NCI-H187 (cell line): Measurements from ENCODE around the gene SMIM26.
"Not testable (repeated sequence)": the region's sequence is repeated elsewhere in the genome, so short reads cannot be mapped to it uniquely, and the experiment has no call there.

ENCODE experiments used
- DNase-seq, 2 experiments: peaks; one replicate each; lab custom pipeline; 2025; lab: John Stamatoyannopoulos, UW

Gene SMIM26, protein sequence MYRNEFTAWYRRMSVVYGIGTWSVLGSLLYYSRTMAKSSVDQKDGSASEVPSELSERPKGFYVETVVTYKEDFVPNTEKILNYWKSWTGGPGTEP

DNA sequence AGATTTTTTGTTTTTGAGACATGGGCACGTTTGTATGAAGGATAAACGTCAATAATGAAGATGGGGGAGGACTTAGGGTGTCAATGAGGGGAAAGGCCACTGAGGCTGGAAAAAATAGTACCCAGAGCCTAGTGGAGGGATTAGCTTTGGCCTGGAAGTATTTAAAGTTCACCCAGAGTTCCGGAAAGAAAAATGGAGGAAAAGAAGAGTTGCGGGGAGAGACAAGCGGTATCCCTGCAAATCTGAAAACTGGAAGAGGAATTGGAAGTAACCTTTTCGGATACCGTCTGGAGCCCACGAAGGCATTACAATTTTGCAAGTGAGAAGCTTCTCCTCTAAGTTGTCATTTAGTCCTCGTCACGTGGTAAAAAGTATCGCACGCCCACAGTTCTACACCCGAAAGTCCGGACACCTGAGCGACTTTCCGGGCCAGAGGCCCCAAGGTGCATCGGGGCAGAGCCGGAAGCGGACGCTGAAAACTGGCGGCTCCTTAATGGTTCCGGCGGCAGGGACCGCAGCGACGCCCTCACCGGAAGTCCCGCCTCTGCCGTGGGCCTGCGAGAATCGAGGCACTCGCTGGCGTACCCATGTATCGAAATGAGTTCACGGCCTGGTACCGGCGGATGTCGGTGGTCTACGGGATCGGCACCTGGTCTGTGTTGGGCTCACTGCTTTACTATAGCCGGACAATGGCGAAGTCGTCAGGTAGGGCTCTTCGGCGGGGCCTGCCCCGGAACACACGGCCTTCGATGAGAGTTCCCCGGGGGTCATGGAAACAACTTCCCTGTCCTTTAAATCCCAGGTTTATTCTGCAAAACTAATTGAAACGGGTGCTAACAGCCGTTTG, at the start of gene SMIM26:
Gene SMIM26 (plus strand): TSS at position 541 of the 847 bp plus-strand sequence. CDS start 47 bp downstream, at position 588.
- peak; percentile 69 to 72 for DNase-seq

GRCh38 chr20:18522066-18522465, 45.2 kb upstream of the SMIM26 start:
- DNase-seq, result not testable (repeated sequence)

DNA sequence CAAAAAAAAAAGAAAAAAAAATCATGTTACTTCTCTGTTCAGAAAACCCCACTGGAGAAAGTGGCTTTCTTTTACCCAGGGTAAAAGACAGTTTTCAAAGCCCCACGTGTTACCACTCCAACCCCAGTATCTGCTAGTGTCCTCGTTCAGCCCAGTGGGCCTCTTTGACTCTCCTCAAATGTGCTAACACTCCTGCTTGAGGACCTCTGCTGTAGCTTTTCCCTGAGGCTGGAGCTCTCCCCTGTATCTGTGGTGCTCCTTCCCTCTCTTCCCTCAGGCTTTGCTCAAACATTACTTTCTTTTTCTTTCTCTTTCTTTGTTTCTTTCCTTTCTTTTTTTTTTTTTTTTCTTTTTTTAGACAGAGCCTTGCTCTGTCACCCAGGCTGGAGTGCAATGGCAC, 44.2 kb upstream of the SMIM26 start:
- DNase-seq, result no peak

DNA sequence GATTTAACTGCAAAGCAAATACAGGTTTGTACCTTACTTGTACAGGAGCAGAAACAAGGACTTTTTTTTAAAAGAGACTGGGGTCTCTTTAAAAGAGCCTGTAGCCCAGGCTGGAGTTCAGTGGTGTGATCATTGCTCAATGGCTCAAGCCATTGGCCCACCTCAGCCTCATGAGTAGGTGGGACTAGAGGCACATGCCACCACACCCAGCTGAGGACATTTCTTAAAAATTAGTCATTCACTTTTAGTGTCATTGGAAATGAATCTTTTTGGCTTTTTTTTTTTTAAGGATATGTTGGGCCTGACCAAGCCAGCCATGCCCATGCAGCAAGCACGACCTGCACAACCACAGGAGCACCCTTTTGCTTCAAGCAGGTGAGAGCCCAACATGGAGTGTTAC, 42.6 kb upstream of the SMIM26 start:
- DNase-seq, result no peak

- not testable (repeated sequence) for DNase-seq
Observed at GRCh38 chr20:18526761-18527160, 40.5 kb upstream of the SMIM26 start.

GRCh38 chr20:18527339-18527738, 39.9 kb upstream of the SMIM26 start:
- no peak for DNase-seq

GRCh38 chr20:18527836-18528235, 39.4 kb upstream of the SMIM26 start:
- DNase-seq, result no peak

- DNase-seq, result no peak
Observed at GRCh38 chr20:18529041-18529440, 38.2 kb upstream of the SMIM26 start.

DNA sequence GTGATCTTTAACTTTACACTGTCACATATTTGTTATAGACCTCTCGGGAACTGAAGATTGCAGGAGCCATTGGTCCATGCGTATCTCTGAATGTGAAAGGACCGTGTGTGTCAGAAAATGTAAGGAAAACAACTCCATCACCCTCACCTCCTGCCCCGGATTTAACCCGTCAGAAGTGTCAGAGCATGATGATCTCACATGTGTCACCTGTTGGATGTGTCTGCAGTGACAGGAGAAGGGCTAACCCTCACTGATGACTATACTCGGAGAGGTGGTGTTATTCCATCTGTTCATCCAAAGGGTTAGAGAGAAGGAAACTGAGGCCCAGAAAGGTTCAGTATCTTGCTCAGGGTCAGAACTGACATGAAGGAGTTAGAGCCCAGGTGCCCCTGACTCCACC, 34.6 kb upstream of the SMIM26 start:
- no peak for DNase-seq

- no peak for DNase-seq
Observed at GRCh38 chr20:18533491-18533890, 33.7 kb upstream of the SMIM26 start.

DNA sequence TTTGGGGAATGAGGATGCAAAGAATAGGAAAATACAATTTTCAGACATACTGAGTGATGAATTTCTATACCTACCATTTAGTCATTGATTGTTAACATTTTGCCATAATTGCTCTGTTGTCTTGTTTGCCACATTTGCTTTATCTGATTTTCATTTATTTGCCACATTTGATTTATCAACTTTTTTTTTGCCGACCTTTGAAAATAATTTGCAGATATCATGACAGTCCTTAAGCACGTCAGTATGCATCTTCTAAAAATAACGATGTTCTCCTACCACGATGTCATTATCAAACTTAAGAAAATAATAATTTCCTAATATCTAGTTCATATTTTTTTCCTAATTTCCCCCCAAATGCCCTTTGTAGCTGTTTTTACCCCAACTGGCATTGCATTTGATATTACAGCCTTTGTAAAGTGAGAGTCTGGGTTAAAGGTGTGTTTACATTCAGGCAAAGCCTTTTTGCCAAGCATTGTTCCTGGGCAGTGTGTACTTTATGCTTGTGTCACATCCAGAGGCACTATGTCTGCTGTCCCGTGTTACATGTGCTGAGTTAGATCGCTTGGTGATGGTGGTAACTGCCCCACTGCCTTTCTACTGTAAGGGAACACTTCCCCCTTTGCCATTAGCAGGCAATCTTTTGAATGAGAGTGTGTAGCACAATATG, 33.1 kb upstream of the SMIM26 start:
- no peak for DNase-seq

DNA sequence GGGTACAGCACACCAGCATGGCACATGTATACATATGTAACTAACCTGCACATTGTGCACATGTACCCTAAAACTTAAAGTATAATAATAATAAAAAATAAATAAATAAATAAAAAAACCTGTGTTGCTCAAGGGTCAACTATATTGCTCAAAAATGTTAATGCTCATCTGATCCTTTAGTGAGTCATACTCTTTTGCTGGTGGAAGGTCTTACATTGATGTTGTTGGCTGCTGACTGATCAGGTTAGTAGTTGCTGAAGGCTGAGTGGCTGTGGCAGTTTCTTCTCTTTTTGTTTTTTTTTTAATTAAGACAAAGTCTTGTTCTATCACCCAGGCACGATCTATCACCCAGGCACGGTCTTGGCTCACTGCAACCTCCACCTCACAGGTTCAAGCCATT, 29.6 kb upstream of the SMIM26 start:
- DNase-seq, result no peak

- no peak for DNase-seq
Observed at GRCh38 chr20:18541741-18542140, 25.5 kb upstream of the SMIM26 start.

DNA sequence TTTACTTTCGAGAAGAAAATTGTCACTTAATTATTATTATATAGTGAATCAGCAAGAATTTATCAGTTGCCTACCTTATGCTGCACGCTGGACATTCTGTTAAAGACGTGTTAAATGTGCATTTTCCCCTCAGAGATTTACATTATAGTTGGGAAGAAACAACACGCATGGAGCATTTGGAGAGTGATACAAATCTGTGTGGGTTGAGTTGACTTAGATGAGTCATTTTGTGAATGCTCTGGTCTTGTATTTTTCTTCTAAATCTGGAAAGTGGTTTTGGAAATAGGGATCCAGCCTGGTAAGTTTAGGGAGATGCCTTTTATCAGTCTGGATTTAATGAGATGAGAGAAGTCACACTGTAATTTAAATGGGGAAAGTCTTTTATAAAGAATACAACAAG, 24.0 kb upstream of the SMIM26 start:
- DNase-seq, result no peak

- DNase-seq, result no peak
Observed at GRCh38 chr20:18543932-18544331, 23.3 kb upstream of the SMIM26 start.

GRCh38 chr20:18545566-18545965, 21.7 kb upstream of the SMIM26 start:
- DNase-seq, result no peak

DNA sequence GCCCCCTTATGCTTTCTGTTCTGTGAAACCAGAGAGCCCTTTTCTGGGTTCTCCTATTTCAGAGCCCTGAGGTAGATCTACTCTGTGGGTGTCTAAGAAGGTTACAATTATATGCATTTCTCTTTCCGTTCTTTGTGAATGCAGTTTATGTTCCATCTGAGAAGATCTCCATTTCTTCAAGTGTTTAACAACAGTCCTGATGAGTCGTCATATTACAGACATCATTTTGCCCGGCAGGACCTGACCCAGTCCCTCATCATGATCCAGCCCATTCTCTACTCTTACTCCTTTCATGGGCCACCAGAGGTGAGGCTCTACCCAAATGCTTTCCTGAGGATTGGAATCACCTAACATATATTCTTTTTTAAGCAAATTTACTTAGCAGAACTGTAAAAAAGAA, 18.8 kb upstream of the SMIM26 start:
- no peak for DNase-seq

GRCh38 chr20:18553746-18554145, 13.5 kb upstream of the SMIM26 start:
- DNase-seq, result no peak

GRCh38 chr20:18567739-18568091, 483 bp downstream of the SMIM26 start:
- no peak for DNase-seq

- no peak for DNase-seq
Observed at GRCh38 chr20:18571009-18571408, 3.8 kb downstream of the SMIM26 start.

- DNase-seq, result no peak
Observed at GRCh38 chr20:18571578-18571977, 4.3 kb downstream of the SMIM26 start.

DNA sequence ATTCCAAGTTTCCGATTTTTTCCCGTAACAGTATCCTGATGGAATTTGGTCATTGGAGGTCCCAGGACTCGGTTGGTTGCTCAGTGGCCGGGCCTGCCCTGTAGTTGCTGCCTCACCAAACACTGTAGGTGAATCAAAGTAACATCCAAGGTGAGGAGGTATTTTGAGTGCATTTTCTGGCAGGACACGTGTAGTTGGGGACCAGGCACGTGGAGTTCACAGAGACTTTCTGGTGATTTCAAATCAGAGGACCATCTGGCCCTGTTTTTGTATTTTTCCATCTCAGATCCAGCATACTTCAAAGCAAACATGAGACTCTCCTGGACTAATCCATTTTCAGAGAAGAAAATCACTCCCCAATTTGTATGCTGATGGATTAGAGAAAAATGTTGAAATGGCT, 10.7 kb downstream of the SMIM26 start:
- no peak for DNase-seq

- no peak for DNase-seq
Observed at GRCh38 chr20:18578581-18578980, 11.3 kb downstream of the SMIM26 start.
